Pancreas (tissue), 10 donors: Measurements from ENCODE around the gene NUAK1. TPM values are rescaled to one million over a fixed set of nuclear protein-coding genes. Genes with fewer than 3 reads are reported as not detected.

Experiments
- ATAC-seq, 4 donors: fragments of 200-7000 bp; cut with Tn5 transposase; one replicate each; pipeline versions ENCODE4 v1.8.0 to v1.9.1; 2020; ENCODE audit warnings: mild to moderate bottlenecking in 4 of 4, moderate library complexity in 4 of 4
- DNase-seq, 6 donors: peaks; one replicate each; pipeline ENCODE4 v3.0.0-alpha.2; 2020
- FAIRE-seq: peaks from 2 replicates; lab custom pipeline; 2012; peaks lifted over from hg19 to GRCh38; lab: Jason Lieb, UNC
- H3K27ac ChIP-seq, 4 donors: fragments of 200-600 bp; sonication (generic); 1 replicate in 3 of 4; 2 replicates in 1 of 4; pipeline versions ENCODE4 v1.5.0 to v1.8.0; 2020
- H3K27me3 ChIP-seq, 4 donors: fragments of 200-600 bp; one replicate each; pipeline ENCODE4 v1.8.0; 2021
- H3K36me3 ChIP-seq, 3 donors: fragments of 200-600 bp; sonication (generic) in 1 of 3; one replicate each; pipeline versions ENCODE4 v1.5.0 to v1.8.0; 2020 to 2021
- H3K4me1 ChIP-seq, 3 donors: fragments of 200-600 bp; one replicate each; pipeline ENCODE4 v1.8.0; 2021
- H3K4me3 ChIP-seq, 4 donors: fragments of 200-600 bp; sonication (generic) in 2 of 4; one replicate each; pipeline versions ENCODE4 v1.5.0 to v1.8.0; 2020 to 2021
- H3K9me3 ChIP-seq, 4 donors: fragments of 200-600 bp; one replicate each; pipeline ENCODE4 v1.8.0; 2021
- CTCF ChIP-seq, 4 donors: fragments of 200-600 bp; sonication (generic) in 3 of 4; IDR thresholded peaks; one replicate each; pipeline versions ENCODE4 v1.5.0 to v1.8.0; 2021; ENCODE audit warnings: antibody characterized with exemption in 4 of 4
- WGBS, 2 donors: extraction: QIAGEN DNeasy Blood & Tissue Kit; methylation state at CpG; one replicate each; pipeline ENCODE4 v1.1.7; 2013; 5-methylcytosine and 5-hydroxymethylcytosine counted together
- intact Hi-C, 3 donors: fragments of 100-400 bp; cut with DNase I; formaldehyde crosslinking; loops; one replicate each; pipeline versions ENCODE4 v1.11.1 to v1.14.2; 2022
- polyA plus RNA-seq, 2 donors: library from polyadenylated mRNA; stranded (reverse); fragments of 200-250 nt; gene quantifications; one replicate each; pipeline ENCODE4 v1.2.3, GENCODE V29; 2013
- total RNA-seq, 6 donors: library from RNA; stranded (reverse); fragmentation: NEBNext Ultra II Directional in 4 of 6; extraction: Animal tissue kit (Norgen Biotek cat#: 25700) in 4 of 6; gene quantifications; one replicate each; pipeline versions ENCODE4 v1.2.1 to v1.2.4, GENCODE V29; 2021 to 2023
- donor health status: healthy with polysubstance abuse.
- donor health status: DM: no; HTN: no; CAD: no; lungs with moderate emphysema.
- donor health status: DM: no; HTN: no; CAD: no.
- donor health status: control.
- donor health status: control.
- donor health status: Bipolar disorder and iron deficiency.
- donor health status: DM: yes; HTN: yes; CAD: no.
- donor health status: DM: no; HTN: no; CAD: no.
- donor health status: DM: no; HTN: no; CAD: no.
- donor health status: DM: yes; HTN: yes; CAD: no.

Gene NUAK1
- total and polyA plus RNA-seq, 8 donors: 1.6 to 6.5 (median 2.6) TPM

- Histone ChIP-seq H3K4me1 (no peaks in the 10 kb centered on the region), H3K27ac (no peak overlapping the region), H3K27me3 (no peaks in the 10 kb centered on the region), H3K4me3 (no peak overlapping the region), H3K9me3 (no peaks in the 10 kb centered on the region), H3K36me3 (no peaks in the 10 kb centered on the region)
- intact Hi-C loops: no loop called here
- no peak for FAIRE-seq
- DNase-seq: no peak
- TF ChIP-seq CTCF (IDR thresholded peaks at IDR 0.05): no peak
- no peak for ATAC-seq
Observed at GRCh38 chr12:106032623-106032925, 106.2 kb downstream of the NUAK1 start.

- TF ChIP-seq CTCF (IDR thresholded peaks at IDR 0.05): no peak
- Histone ChIP-seq H3K27me3 (no peaks in the 10 kb centered on the region), H3K4me3 (no peak overlapping the region), H3K4me1 (no peaks in the 10 kb centered on the region), H3K27ac (no peak overlapping the region), H3K36me3 (no peaks in the 10 kb centered on the region), H3K9me3 (no peaks in the 10 kb centered on the region)
- no peak for DNase-seq
- WGBS, 2 donors: 58 to 68% methylated on average over 4 of the region's 4 CpGs
- intact Hi-C loops: no loop called here
- FAIRE-seq: no peak
- no peak for ATAC-seq
Observed at GRCh38 chr12:106031761-106032622, 106.8 kb downstream of the NUAK1 start.

- Histone ChIP-seq H3K27ac (no peak overlapping the region), H3K27me3 (no peaks in the 10 kb centered on the region), H3K36me3 (no peaks in the 10 kb centered on the region), H3K9me3 (no peaks in the 10 kb centered on the region), H3K4me3 (no peak overlapping the region), H3K4me1 (no peaks in the 10 kb centered on the region)
- FAIRE-seq (no peak), ATAC-seq (peak in 1 of 4 donors; percentile 40), DNase-seq (no peak)
- 40 to 44% methylated on average over 12 of the region's 12 CpGs for WGBS, 2 donors
- intact Hi-C loops: no loop called here
- TF ChIP-seq CTCF (IDR thresholded peaks at IDR 0.05): no peak
Observed at GRCh38 chr12:106030210-106031071, 108.3 kb downstream of the NUAK1 start.

- no peak for TF ChIP-seq CTCF (IDR thresholded peaks at IDR 0.05)
- no peak for FAIRE-seq
- WGBS, 2 donors: 41 to 61% methylated on average over 1 of the region's 1 CpG
- Histone ChIP-seq H3K4me3 (no peak overlapping the region), H3K27ac (no peak overlapping the region), H3K4me1 (no peaks in the 10 kb centered on the region), H3K27me3 (no peaks in the 10 kb centered on the region), H3K36me3 (no peaks in the 10 kb centered on the region), H3K9me3 (no peaks in the 10 kb centered on the region)
- ATAC-seq: no peak
- intact Hi-C loops: no loop called here
- DNase-seq: no peak
Observed at GRCh38 chr12:106029532-106029931, 109.2 kb downstream of the NUAK1 start.
